NK-92 treated with Interleukin-12 subunit alpha and Interleukin-12 subunit beta, amount 100 ng/mL, for 24 hours (cell line): ENCODE results near the gene TIMM23B.
"Not testable (repeated sequence)": the region's sequence is repeated elsewhere in the genome, so short reads cannot be mapped to it uniquely, and the experiment has no call there.

Experiments used
- DNase-seq: peaks from one replicate; lab custom pipeline; 2025; lab: John Stamatoyannopoulos, UW

The TIMM23B gene, protein sequence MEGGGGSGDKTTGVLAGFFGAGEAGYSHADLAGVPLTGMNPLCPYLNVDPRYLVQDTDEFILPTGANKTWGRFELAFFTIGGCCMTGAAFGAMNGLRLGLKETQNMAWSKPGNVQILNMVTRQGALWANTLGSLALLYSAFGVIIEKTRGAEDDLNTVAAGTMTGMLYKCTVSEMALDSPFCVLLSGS

DNA sequence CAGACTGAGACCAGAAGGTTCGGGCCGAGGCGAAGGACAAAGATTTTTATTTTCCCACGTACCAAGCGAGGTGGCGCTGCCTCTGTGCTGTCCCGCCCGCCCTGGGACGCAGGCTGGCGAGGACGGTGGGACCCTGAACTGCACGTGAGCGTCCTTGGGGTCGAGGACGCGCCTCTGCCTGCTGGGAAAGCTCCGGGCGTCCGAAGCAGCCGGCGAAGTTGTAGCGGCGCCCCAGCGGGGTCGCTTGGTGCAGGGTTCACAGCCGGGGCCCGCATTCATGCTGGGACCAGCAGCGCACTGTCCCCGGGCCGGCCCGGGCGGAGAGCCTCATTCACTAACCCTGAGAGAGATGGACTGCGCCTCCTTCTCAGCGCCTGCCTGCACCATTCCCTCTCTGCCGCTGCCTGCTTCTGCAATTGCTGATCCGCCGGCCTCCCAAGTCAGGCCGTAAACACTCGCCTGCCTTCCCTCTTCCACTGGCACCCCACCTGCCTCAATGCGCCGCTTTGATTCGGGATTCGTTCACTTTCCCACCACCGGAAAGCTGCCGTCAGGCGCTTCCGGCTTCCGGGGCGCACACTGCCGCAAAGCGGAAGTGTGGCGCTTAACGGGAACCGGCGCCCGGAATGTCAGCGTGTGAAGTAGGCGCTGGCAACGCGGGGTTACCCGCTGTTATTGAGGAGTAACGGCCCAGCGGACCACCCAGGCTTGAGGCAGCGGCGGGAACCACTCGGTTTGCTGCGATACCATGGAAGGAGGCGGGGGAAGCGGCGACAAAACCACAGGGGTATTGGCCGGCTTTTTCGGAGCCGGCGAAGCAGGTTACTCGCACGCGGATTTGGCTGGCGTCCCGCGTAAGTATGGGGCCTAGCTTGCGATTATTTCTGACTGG is at the start of gene TIMM23B, which contains the start of gene PARG:
TIMM23B (plus strand) TSS at position 607 of the 892 bp plus-strand sequence; CDS start at position 749, 142 bp downstream.
PARG (minus strand) TSS at position 581 of the 892 bp plus-strand sequence; CDS start at position 279, 302 bp downstream.
- DNase-seq, result peak; percentile 54

DNA sequence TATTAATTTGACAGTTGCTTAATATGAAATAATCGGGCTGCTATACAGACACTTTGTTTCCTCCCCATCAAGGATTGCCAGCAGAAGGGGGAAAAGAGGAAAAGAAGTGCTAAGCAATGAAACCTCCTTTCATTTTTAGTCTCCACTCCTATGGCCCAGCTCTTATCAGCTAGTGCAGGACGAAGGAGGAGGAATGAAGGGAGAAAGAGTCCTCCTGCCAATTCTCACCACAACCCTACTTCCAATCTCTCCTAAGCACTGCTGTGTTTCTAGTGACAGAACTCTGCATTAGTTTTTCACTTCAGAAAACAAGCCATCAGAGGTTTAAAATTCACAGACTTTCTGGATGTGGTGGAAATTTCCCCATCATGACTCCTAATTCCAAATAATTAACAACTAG is 41.9 kb upstream of the TIMM23B start:
- DNase-seq, result not testable (repeated sequence)

DNA sequence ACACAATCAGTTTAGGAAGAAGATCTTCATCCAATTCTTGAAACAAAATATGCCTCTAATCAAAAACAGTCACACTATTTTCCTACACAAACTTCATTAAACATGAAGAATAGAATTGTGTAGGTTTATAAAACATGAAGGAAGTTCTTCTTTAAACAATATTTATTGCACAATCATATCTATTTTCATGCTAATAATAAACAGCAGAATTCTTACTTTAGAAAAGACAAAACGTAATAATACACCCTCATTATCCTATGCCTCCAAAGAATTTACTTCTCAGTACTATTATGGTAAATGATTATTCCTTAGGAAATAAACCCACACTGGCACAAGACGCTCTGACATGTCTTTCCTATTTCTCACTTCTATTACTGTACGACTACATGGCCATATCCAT is 41.4 kb upstream of the TIMM23B start:
- not testable (repeated sequence) for DNase-seq

DNA sequence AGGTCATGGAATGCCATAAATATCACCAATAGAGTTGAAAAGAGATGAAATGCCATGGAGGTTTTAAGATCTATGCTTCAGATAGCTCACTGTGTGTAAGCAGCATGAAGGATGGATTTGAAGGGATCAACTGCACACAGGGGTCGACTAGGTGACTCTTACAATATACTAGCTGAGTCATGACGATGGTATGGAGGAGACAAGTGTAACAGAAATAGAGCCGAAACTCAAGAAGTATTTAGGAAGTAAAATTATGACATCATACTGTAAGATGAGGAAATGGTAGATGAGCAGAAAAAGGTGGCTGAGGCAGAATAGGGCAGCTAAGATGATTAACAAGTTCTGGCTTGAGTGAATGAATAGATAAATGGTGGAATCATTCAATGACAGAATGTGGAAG is 38.0 kb upstream of the TIMM23B start:
- not testable (repeated sequence) for DNase-seq

DNA sequence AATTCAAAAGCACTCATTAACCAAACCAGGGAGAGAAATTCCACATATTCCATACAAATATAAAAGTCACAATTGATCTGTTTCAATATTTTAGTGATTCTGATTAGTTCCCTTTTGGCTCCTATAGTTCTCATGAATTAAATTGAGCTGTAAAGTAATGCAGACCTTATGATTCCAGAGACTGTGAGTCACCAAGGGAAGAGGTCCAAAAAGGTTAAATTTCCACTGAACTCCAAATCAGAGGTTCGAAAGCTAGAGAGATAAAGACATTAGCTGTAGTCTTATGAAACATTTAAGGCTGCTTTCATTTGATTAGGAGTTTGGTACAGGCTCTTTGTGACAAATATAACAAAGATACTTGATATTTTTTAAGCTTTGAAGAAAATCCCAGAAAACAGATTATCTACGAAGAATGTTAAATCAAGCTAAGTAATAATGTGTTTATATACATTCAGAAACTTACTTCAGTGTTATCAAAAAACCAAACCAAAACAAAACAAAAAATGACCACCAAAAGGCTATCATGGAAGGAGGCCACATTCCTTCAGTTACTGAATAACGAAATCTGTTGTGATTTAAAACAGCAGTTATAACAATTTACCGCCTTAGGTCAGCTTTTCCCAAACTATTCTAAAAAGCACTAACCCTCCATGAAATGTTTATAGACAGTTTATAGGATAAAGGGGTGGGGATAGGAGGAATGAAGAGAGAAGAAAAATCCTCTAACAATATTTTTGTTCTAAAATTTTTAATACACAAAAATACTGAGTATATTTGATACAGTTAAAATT is 33.4 kb upstream of the TIMM23B start:
- DNase-seq, result not testable (repeated sequence)

DNA sequence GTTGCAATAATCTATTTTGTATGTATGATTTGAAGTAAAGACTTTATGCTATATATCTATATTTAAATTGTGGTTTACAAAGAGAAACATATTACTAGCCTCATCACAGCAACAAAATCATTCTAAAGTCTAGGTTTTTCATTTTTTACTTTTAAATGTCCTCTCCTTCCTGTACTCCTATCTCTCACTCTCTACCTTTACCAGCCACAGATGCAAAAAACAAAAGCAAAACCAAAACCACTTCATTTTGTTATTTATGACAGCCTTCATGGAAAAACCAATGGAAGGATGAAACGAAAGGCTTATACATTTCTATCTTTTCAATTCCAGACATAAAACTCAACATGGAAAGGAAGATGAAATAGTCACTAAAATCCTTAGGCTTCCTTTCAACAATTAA is 31.6 kb upstream of the TIMM23B start:
- DNase-seq, result not testable (repeated sequence)

DNA sequence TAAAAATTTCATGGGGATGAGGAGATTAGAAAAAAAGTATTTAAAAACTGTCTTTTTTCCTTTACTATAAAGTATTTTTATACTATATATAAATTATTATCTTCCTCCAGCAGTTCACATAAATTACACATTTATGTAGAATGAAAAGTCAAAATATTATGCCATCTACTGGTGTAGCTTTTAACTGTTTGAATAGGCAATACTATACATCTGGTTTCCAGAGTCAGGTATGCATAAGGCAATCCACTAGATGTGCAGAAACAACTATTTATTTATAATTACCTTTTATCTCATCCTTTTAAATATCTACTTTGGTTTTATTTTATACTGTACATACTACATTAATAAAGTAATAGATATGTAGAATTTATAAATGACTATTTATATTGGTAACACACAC is 25.4 kb upstream of the TIMM23B start:
- DNase-seq, result not testable (repeated sequence)

DNA sequence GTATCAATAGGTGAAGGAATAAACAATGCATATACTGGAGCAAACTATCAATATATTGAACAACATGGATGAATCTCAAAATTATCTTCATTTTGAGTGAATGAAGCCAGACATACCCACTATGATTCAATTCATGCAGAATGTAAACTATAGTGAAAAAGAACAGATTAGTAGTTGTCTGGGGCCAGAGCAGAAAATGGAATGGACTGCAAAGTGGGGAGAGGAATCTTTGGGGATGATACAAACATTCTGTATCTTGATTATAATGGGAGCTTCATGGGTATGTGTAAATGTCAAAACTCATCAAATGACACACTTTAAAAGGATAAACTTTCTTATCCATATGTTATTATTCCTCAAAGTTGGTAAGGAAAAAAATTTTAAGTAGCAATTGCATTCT is 23.9 kb upstream of the TIMM23B start:
- DNase-seq, result not testable (repeated sequence)

DNA sequence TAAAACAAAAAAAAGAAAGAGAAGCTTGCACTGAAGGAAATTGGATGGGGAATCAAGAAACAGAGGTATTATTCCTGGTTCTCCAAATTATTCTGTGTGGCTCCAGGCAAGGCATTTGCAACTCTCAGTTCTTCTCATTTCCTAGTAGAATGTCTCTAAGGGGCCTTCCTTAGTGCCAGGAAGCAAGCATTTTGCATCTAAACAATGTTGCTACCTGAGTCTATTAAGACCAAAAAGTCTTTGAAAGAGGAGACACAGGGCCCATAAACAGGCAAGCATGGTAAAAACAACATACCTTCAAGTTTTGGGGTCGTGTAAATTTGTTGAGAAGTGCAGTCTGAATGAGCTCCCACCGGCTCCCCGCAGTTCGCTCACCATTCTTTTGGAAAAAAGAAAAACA is 19.8 kb upstream of the TIMM23B start:
- DNase-seq, result not testable (repeated sequence)

DNA sequence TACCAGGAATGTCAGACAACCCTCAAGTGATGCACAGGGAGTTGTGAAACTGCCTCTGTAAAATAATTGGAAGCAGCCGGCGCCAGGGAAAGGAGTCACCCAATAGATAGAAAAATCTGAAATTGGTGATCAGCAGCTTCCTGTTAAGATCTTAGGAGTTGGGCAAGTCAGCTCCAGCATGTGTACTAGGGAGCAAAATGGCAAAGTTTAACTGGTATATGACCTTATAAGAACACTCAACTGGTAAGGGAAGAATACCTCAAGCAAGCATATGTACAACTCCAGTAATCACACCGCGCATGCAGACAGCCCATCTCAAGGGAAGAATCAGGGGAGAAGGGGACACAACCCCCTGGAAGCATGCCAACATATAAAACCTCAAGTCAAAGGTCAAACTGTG is 18.3 kb upstream of the TIMM23B start:
- not testable (repeated sequence) for DNase-seq

DNA sequence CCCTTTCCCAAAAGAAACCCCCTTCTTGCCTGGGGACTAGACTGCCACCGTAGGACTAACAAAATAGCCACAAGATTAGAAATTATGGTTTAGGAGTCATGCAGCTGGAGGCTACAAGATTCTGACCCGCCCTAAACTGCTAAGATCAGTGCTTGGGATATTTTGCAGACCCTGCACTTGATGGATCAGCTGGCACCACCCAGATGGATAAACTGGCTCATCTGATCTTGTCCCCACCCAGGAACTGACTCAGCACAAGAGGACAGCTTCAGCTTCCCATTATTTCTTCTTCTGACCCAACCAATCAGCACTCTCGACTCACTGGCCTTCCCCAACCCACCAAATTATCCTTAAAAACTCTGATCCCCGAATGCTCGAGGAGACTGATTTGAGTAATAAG is 10.6 kb upstream of the TIMM23B start:
- not testable (repeated sequence) for DNase-seq

DNA sequence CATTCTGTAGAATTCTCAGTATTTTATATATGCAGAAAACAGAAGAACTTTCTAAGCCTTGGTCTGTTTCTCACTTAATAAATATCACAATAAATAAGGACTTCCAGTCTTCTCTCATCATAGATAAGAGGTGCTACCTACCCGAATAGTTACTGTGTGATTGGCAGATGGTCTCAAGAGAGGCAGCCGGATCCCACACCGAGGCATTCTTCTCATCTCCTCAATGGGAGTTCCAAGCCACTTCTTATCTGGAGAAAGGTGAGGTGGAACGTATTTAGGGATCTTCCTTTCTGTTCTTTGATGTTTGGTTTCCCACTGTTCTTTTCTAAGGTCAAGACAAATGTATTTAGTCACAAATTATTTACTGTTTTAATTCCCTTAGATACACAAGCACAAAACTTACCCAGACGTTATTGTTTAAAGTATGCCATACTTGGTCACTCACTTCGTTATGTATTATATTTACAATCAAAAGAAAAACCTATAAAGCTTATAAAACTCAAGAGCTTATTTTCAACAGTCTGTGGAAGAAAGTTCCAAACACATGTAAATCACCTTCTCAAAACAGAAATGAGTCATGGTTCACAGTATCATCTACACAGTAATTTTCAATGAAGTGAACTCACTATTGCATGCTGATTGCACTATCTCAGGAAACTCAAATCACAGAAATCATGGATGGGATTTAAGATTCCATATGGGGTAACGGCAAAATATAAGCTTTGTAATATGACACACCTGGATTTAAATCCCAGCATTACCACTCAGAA is 9.7 kb upstream of the TIMM23B start:
- not testable (repeated sequence) for DNase-seq

DNA sequence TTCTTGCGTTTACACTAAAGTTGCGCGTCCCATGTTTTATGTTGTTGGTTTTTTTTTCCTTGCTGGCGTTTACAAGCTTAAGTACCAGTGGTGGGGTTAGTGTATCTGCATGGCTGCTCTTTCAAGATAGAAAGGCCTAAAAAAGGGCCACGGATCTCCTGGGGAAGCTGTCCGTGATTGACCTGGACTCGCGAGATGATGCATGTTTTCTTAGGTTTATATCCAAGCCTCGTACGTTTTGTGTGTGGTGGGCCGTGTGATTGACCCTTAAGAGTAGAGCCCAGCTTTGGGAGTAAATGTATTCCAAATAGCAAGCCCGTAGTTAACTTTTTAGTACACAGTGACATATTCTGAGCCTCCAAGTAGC is 469 bp downstream of the TIMM23B start:
- DNase-seq, result not testable (repeated sequence)

DNA sequence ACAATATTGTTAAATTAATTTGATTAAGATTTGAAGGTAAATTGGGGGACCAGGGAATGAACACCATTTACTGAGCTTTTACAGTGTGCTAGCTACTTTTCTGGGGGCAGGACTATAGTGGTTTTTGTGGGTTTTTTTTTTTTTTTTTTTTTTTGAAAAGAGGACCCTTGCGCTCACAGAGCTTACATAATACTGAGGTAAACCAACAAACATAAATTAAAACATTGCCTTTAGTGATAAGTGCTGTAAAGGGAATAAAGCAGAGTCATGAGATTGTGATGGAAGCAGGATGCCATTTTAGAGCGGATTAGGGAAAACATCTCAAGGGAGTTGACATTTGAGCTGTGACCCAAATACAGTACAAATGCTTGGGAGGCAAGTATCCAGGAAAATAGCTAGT is 1.8 kb downstream of the TIMM23B start:
- DNase-seq, result not testable (repeated sequence)

DNA sequence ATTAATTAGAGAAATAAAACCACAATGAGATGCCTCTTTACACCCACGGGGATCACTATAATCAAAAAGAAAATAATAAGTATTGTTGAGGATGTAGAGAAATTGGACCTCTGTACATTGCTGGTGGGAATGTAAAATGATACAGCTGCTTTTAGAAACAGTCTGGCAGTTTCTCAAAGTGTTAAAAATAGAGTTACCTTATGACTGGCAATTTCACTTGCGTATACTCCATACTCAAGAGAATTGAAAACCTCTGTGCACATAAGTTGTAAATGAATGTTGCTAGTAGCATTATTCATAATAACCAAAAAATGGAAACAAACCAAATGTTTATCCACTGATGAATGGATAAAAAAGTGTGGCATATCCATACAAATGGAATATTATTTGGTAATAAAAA is 6.3 kb downstream of the TIMM23B start:
- not testable (repeated sequence) for DNase-seq

DNA sequence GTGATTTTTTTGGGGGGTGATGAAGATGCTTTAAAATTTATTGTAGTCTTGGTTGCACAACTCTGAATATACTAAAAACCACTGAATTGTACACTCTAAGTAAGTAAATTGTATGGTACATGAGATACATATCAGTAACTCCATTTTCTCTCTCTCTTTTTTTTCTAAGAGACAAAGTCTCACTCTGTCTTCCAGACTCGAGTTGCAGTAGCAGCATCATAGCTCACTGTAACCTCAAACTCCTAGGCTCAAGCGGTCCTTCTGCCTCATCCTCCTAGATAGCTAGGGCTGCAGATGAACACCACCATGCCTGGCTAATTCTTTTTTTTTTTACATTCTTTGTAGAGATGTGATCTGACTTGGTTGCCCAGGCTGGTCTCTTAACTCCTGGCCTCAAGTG is 6.9 kb downstream of the TIMM23B start:
- not testable (repeated sequence) for DNase-seq

DNA sequence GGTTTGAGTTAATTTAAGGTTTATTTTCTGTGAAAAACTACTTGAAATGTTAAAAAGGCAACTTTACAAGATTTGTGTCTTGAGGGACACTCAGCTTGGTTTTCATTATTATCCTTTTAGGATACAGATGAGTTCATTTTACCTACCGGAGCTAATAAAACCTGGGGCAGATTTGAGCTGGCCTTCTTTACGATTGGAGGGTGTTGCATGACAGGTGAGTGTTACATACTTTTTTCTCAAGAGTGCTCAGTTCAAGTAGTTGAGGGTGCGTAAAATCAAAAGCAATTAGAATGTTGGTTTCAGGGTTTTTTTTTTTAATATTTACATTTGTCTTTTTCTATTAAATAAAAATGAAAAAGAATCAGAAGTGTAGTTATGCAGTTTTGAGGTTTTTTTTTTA is 10.2 kb downstream of the TIMM23B start:
- DNase-seq, result not testable (repeated sequence)

DNA sequence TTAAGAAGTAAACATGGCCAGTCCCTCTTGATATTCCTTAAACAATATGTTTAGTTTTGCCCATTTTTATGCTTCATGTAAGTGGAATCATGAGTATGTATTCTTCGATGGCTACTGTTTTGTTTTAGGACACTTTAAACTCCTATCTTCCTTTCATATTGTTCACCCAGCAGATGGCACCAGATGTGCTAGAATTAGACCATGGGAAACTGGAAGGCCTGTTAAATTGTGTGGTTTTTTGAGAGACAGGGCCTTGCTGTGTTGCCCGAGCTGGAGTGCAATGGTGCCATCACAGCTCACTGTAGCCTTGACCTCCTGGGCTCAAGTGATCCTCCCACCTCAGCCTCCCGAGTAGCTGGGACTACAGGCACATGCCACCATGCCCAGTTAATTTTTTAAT is 11.3 kb downstream of the TIMM23B start:
- DNase-seq, result not testable (repeated sequence)

DNA sequence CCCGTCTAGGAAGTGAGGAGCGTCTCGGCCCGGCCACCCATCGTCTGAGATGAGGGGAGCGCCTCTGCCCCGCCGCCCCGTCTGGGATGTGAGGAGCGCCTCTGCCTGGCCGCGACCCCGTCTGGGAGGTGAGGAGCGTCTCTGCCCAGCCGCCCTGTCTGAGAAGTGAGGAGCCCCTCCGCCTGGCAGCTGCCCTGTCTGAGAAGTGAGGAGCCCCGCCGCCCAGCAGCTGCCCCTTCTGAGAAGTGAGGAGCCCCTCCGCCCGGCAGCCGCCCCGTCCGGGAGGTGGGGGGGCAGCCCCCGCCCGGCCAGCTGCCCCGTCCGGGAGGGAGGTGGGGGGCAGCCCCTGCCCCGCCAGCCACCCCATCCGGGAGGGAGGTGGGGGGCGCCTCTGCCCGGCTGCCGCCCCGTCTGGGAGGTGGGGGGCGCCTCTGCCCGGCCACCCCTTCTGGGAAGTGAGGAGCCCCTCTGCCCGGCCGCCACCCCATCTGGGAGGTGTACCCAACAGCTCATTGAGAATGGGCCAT is 28.5 kb downstream of the TIMM23B start:
- DNase-seq, result not testable (repeated sequence)

DNA sequence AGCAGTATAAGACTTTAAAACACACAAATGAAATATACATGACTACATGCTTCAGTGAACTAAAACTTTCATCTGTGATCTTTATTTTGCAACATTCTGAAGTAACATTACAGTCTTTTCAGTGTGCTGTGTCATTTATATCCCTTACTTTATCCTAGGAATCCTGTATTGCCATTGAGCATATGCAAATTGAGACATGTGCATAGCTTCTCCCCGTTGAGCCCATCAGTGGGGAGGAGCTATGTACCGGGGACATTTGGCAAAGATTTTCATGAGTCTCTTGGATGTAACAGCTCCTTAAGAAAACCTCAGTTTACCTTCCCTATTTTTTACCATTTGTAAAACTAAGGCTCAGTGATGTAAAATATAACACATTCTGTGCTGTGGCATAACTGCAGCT is 29.6 kb downstream of the TIMM23B start:
- DNase-seq, result not testable (repeated sequence)

DNA sequence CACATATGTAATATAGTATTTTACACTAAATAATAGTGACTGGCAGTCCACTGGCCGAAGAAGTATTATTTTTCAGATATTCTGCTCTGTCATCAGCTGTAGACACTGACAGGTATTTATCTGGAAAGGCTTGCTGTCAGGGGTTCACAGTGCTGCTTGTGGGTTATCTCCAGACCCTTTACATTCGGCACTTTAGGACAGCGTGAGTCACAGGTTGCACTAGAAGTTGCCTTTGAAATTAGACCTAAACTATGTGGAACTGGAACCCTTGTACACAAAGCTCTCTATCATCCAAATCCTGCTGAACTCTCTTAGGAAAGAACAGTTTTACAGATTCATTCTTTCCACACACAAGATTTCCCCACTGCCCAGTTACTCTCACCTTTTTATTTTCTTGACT is 30.2 kb downstream of the TIMM23B start:
- not testable (repeated sequence) for DNase-seq
